GM12891 (cell line): Measurements from ENCODE around the gene CEP55.

Source experiments
- POLR2A ChIP-seq: IDR thresholded peaks from 2 replicates; pipeline ENCODE4 v1.6.1; 2011; ENCODE audit warnings: low read depth, low read length, control low read depth
- SPI1 ChIP-seq: IDR thresholded peaks from 2 replicates; pipeline ENCODE4 v1.6.1; 2011; ENCODE audit warnings: low read depth, low read length, control low read depth
- TAF1 ChIP-seq: IDR thresholded peaks from 2 replicates; pipeline ENCODE4 v1.6.1; 2011; ENCODE audit warnings: low read depth, low read length, control low read depth

DNA sequence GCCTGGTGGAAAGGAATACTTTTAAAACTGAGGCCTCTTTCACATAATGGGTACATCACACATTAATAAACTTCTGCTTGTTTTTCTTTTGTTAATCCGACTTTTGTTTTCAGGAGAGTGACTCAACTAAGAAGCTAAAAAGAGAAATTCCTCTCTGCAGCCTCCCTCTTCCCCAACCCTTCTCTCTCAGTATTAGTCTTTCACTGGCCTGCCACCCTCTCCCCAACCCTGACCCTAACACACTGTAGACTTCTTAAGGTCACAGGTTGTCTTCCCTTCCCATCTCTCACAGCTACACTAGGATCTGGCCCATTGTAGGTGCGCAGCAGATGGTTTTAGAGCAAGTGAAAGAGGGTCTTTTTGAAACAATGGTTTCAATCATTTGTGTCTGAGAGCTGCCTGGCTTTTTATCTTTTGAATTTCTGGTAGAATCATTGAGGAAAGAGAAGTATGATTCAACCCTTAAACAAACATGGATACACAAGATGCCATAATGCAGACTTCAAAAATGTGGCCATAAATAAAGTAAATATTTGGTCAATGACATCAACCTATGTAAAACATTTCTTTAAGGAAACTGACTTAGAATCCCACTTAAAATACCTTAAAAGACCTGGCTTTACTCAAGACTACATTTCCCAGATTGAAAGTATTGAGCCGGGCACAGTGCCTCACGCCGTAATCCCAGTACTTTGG, 52.1 kb downstream of the CEP55 start:
- TF ChIP-seq POLR2A (no peak), TAF1 (no peak), SPI1 (no peak)
